GM19023 (cell line): Measurements from ENCODE around the gene TEX38.
"Not testable (repeated sequence)": the region's sequence is repeated elsewhere in the genome, so short reads cannot be mapped to it uniquely, and the experiment has no call there.

Experiments used
- ATAC-seq: cut with Tn5 transposase; IDR thresholded peaks from one replicate; pipeline ENCODE4 v1.9.1; 2021; ENCODE audit warnings: mild to moderate bottlenecking, moderate library complexity; ENCODE audit not compliant: unreplicated experiment

Gene TEX38

DNA sequence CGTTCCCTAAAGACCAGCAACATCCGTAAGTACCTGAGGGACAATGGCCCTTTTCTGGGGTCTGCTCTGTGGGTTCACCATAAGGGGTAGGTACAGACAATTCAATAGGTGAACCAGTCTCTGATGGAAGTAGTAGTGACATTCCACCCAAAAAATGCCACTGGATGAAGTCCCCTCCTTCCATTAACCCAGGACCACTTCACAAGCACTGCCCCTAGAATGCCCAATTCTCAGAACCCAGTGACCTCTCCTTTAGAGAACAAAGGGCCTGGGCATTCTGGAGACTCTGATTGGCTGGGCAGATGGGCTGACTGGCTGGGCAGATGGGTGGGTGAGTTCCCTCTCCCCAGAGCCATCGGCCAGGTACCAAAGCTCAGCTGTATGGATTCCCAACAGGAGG lies at the start of gene TEX38:
Gene TEX38, plus strand, starts transcription at position 301 of the 400 bp plus-strand sequence. Its CDS starts 81 bp downstream, at position 382.
- ATAC-seq = no peak

DNA sequence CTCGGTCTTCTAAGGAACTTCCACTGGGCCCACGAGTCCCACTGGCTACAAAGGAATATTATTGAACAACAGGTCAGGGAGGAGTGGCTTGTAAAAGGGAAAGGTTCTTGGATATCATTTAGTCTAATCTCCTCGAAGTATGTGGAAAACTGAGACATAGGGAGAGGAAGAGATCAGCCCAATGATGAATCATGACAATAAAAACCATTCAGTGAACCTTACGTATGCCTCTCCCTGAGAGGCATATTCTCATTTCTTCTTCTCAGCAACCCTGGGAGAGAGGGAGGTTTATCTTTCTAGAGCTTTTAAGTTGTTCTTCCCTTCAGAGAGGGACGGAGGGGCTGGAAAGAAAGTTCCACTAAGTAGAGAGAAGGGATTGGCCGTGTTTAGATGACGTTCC lies 49.7 kb upstream of the TEX38 start:
- ATAC-seq = no peak

DNA sequence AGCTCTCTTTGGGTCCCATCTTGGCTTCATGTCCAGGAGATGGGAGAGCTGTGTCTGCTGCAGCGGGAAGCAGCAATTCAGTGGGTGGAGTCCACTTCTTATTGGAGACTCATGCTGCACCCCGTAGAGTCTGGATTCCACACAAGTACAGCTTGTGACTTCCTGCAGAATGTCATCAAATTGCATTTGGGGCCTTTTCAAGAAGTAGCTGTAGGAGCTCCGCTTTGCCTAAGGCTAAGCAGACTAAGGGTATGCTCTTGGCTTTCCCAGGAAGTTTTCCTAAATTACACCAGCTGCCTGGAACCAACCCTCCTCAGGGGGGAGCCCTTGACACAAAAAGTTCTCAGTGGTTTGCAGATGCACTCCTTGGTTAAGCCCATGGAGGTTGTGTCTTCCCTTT lies 49.3 kb upstream of the TEX38 start:
- no peak for ATAC-seq

DNA sequence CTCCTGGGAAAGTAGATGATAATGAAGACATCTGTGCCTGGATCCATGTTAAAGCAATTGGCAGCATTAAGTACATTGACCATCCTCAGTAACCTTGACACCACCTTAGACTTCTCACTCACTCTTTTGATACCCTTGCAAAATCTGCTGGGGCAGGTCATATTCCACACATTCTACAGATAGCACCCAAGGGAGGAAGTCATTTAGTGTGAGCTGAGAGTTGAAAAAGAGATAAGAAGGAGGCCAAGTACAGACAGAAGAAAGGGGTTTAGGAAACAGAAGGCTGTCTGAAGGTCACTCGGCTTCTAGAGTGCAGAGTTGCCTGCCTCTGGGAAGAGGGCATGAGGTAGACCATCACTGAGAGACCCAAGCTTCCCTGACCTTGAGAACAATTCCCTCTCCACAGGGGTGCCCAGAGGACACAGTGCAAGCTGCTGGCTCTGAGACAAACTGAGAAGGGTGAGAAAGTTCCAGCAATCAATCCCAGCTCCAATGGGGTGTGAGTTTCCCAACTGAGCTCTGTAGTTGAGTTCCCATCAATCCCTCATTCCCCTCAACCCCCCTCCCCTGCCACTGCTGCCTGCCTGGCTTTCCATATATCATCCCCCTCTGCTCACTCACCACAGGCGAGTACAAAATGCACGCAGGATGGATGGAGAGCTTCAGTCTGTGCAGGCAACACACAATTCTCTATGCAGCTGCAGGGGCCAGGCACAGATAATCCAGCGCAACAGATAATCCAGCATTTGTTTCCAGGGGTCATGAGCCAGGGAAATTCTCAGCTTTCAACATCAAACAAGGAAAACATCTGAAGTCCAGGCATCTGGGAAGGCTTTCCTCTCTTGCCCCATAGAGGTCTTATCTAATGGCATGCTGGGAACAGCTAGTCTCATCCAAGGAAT lies 47.7 kb upstream of the TEX38 start:
- no peak for ATAC-seq

DNA sequence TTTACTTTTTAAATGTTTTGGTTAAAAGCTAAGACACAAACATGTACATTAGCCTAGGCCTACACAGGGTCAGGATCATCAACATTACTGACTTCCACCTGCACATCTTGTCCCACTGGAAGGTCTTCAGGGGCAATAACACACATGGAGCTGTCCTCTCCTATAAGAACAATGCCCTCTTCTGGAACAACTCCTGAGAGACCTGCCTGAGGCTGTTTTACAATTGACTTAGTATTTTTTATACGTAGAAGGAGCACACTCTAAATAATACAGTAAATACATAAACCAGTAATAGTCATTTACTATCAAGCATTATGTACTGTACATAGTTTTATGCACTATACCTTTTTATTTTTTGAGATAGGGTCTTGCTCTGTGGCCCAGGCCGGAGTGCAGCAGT lies 40.9 kb upstream of the TEX38 start:
- no peak for ATAC-seq

DNA sequence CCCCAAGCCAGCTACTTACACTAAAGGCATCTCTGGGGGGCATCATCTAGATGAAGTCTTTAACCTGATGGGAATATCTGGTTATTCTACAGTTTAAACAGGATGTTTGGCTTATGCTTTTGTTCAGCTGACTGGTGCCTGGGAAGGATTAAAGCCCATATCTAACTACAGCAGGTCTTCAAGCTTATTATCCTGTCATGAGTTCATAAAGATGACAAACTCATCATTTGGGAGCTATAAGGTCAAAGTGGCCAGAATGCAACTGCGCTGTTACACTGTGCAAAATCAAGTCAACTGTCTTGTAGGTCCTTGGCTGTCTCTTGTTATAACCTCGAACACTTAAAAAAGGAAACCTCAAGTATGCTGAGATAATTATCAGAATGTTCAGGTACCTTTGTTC lies 36.4 kb upstream of the TEX38 start:
- no peak for ATAC-seq

DNA sequence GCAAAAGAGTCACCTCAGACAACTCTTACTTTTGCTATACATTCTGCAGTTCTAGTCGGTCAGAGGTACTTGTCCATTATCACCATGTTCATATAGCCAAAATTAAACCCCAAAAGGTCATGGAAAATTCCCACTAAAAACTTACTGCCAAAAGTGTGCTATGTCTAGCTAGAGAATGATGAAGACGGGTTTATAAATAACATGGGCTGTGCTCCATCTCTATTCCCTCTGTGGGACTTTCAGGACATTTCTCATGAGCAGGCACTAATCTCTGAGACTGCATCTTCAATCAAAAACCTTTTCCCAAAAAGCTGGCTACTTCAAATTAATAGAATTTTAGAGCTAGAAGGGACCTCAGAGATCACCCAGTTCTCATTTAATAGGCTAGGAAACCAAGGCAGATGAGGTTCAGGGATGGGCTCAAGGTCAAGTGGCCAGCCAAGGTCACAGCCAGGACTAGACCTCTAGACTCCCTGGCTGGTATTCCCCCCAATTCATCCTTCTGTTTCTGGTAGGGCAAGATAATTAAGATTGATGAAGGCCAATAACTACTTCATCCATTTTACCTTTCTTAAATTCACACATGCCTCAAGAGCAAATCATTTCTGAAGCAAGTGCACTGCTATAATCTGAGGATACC lies 34.1 kb upstream of the TEX38 start:
- no peak for ATAC-seq

DNA sequence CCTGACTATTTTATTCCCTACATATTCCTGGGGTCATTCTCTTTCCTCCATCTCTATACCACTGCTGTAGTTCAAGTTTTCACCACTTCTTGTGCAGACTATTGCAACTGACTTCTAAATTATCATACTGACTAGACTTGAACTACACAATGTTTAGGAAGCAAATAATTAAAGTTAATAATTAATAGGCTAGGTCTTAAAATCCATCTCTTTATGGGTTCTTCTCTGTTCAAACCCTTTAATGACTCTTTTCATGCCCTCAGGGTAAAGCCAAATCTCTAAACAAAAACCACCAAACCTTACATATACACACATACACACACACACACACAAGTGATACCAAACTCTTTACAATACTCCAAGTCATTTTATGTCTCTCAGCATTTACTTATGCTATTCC lies 32.7 kb upstream of the TEX38 start:
- ATAC-seq = no peak

DNA sequence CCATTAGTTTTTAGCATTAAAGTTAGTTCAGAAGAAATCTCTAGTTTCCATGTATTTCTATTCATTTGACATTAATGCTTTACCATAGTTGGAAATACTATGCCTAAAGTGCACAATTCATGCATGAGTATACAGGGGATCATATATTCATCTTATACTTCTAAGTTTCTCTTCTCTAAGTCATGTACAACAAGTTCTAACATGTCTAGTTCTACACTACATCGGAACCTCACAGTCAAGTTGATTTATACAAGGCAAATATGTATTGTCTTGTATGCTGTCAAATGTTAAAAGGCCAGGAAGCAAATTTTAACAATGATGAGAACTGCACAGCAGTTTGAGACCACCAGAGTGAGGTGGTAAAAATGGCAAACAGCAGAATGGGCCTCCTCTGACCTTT lies 32.1 kb upstream of the TEX38 start:
- ATAC-seq = no peak

DNA sequence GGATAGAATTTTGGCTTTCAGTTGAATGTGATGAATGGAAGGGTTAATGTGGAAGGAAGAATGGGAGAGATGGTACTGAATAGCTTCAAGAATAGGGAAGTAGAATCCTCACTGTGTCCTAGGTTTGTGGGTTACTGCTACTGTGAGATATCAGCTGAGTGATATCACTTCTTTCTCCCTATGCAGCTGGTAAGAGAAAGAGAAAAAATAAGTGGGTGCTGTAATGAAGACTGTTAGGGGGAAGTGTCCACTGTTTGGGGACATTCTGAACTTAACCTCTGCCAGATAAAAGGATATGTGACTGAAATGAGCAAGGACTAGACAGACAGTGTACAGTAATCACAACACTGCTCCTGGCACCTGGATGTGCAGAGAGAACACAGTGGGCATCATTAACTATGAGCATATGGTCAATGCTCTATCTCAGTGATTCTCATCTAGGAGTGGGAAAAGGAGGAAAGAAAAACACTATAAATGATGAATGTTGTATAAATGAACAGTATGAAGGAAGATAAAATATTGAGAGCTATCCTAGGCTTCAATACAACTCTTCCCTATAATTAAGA lies 29.5 kb upstream of the TEX38 start:
- no peak for ATAC-seq

DNA sequence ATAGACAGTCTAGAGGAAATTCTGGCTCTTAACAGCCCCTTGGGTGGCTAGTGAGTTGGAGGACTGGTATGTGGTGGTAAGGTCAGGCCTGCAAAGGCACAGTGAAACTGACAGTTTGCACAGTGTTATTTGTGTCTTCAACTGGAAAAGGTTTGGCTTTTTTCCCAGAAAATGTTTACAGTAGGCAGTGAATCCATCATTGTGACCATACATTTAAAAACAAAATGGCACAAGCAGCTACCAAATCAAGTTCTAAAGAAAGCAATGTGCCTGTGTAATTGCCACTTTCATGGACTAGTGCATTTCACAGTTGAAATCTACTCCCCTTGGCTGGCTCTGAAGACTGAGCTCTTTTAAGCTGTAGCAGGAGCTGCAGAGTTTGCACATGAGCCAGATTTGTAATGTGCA lies 28.3 kb upstream of the TEX38 start:
- no peak for ATAC-seq

DNA sequence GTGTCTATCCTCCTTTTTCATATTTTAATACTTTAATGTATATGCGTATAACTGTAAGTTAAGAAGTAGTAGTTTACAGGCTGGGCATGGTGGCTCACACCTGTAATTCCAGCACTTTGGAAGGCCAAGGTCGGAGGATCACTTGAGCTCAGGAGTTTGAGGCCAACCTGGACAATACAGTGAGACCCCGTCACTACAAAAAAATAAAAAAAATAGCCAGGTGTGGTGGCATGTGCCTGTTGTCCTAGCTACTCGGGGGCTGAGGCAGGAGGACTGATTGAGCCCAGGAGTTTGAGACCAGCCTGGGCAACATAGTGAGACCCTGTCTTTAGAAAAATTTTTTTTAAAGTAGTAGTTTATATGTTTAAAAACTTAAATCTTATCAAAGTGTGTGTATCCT lies 25.8 kb upstream of the TEX38 start:
- ATAC-seq = no peak

DNA sequence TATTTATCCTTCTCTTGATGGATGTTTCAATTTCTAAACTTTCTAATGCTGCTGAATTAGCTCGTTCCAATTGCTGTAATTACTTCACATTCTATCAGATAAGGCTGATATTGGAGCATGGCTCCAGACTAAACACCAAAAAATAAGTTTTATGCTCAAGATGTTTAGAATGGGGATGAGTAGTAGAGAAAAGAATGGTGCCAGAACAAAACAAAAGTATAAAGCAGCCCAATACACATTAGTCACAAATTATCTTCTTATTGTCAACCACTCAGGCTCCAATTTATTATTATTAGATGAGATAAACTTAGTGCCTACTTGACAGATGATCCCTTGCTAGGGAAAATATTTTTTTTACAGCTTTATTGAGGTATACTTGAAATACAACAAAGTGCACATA lies 25.3 kb upstream of the TEX38 start:
- no peak for ATAC-seq

DNA sequence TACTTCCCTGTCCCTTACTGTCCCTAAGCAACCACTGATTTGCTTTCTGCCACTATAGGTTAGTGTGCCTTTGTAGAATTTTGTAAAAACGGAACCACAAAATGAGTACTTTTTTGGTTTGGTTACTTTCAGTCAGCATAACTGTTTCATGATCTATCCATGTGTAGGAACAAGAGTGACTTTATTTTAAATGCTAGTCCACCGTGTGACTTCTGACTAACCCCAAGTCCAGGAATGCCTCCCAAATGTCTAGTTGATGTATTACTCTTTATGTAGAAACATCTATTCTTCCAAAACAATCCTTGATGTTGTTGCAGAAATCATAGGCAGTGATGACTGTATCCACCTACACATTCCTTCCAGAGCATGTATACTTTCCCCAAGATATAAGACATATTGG lies 24.8 kb upstream of the TEX38 start:
- ATAC-seq = no peak

DNA sequence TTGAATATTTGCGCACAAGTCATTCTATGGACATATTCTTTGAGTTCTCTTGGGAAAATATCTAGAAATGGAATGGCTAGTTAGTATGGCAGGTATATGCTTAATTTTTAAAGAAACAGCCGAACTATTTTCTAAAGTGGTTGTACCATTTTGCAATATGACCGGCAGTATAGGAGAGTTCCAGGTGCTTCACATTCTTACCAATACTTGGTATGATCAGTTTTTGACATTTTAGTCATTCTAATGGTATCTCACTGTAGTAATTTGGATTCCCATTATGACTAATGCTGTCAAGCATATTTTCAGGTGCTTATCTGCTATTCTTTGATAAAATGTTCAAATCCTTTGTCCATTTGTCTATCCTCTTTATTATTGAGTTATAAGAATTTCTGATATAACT lies 24.0 kb upstream of the TEX38 start:
- ATAC-seq = no peak

DNA sequence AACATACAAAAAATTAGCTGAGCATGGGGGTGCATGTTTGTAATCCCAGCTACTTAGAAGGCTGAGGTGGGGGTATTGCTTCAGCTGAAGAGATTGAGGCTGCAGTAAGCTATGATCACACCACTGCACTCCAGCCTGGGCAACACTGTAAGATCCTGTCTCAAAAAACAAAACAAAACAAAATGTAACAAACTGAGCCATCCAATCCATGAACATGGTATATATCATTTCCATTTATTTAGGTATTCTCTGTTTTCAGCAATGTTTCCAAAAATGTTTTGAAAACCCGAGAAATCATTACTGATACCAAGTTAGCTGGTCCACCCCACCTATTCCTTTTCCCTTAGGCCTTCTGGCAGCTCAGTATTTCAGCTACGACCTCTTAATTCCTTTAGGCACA lies 21.9 kb upstream of the TEX38 start:
- ATAC-seq = no peak

DNA sequence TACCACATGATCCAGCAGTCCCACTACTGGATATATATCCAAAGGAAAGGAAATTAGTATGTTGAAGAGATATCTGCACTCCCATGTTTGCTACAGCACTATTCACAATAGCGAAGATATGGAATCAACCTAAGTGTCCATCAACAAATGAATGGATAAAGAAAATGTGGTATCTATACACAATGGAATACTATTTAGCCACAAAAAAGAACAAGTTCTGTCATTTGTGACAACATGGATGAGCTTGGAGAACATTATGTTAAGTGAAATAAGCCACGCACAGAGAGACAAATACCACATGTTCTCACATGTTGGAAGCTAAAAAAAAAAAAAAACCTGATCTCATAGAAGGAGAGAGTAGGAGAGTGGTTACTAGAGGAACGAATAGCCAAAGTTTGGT lies 21.2 kb upstream of the TEX38 start:
- no peak for ATAC-seq

DNA sequence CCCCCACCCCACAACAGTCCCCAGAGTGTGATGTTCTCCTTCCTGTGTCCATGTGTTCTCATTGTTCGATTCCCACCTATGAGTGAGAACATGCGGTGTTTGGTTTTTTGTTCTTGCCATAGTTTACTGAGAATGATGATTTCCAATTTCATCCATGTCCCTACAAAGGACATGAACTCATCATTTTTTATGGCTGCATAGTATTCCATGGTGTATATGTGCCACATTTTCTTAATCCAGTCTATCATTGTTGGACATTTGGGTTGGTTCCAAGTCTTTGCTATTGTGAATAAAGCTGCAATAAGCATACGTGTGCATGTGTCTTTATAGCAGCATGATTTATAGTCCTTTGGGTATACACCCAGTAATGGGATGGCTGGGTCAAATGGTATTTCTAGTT lies 20.5 kb upstream of the TEX38 start:
- not testable (repeated sequence) for ATAC-seq

DNA sequence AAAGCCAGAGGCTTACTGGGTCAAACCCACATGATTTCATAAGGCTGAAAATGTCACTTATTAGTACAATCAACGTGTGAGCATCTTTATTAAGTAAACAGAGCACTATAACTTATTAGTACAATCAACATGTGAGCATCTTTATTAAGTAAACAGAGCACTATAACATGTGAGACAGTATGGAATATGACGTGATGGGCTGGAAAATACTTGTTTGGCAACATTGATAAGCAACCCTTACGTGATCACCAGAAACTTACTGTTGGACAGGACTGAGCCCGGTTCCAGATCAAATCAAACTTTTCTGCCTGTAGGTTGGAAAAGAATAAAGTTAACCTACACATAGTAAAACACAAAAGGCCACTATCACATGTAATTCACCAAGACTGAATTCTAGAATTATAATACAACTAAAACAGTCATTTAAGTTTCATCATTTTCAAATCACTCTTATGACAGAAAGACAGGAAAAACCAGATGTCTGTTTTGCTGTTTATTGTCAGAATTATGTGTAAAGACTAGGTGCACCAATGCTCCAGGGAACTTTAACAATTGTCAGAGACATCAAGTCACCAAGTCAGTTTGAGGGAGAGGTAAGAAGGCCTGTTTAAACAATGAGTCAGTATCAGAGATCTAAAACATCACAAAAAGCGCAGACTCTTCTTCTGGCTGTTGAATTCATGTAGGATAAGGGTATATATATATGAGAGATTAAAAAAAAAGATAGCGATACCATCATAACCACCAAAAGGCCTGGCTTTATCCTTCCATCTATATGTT lies 19.1 kb upstream of the TEX38 start:
- ATAC-seq = no peak

DNA sequence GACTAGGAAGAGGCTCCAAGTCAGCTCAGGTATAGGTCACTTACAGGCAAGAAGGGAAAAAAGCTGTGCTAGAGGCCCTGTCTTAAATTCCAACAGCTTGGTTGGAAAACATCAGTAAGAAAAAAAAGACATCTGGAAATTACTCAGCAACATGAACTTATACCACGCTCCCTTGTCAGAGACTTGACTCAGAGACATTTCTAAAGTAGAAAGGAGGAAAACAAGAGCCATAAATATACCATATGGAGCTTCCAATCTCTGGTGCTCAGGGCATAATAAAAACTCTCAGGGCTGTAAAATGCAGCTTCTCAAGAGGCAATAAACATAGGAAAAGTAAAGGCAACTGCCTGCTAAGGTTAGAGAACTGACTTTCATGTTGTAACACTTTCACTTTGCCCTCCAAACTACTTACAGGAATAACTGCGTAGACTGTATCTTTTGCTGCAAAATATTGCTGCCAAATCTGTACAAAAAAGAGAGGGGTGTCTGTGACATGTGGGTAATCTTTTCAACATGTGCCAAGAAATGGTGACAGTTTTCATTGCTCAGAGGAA lies 18.2 kb upstream of the TEX38 start:
- no peak for ATAC-seq

DNA sequence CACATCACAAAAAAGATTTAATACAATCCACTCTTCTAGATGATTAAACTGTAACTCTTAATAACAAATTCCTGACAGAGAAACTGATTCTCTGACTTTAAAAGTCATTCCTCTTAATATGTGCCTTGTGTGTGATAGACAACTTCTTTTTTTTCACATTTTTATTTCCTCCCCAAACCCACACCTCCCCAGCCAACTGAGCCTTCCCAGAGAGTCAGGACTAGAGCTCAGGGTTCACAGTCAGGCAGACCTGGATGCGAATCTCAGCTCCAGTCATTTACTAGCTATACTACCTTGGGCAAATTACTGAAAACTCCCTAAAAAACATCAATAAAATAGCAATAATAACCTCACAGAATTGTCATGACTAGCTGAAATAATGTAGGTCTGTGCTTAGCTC lies 17.6 kb upstream of the TEX38 start:
- no peak for ATAC-seq
